Measurements from ENCODE around the gene TXNRD2.

The TXNRD2 gene

GRCh38 chr22:19915287-19915954, 26.2 kb downstream of the TXNRD2 start:
- H3K27me3 ChIP-seq (replicated peaks; ENCODE audit: control insufficient read depth, insufficient read depth, low read length), result no peaks in the 10 kb centered on the region
- TF ChIP-seq, protein P1, sequence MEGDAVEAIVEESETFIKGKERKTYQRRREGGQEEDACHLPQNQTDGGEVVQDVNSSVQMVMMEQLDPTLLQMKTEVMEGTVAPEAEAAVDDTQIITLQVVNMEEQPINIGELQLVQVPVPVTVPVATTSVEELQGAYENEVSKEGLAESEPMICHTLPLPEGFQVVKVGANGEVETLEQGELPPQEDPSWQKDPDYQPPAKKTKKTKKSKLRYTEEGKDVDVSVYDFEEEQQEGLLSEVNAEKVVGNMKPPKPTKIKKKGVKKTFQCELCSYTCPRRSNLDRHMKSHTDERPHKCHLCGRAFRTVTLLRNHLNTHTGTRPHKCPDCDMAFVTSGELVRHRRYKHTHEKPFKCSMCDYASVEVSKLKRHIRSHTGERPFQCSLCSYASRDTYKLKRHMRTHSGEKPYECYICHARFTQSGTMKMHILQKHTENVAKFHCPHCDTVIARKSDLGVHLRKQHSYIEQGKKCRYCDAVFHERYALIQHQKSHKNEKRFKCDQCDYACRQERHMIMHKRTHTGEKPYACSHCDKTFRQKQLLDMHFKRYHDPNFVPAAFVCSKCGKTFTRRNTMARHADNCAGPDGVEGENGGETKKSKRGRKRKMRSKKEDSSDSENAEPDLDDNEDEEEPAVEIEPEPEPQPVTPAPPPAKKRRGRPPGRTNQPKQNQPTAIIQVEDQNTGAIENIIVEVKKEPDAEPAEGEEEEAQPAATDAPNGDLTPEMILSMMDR (IDR thresholded peaks at IDR 0.05; ENCODE audit: insufficient read depth, low read length, poor library complexity, severe bottlenecking), result no peak
- H3K36me3 ChIP-seq (ENCODE audit: control insufficient read depth, insufficient read depth, low read length), result peaks cover 9% of the 10 kb centered on the region
- no peak overlapping the region for H3K4me3 ChIP-seq (replicated peaks; ENCODE audit: low read depth, low read length)
- DNase-seq (ENCODE audit: extremely low read depth, insufficient read length), result no peak

DNA sequence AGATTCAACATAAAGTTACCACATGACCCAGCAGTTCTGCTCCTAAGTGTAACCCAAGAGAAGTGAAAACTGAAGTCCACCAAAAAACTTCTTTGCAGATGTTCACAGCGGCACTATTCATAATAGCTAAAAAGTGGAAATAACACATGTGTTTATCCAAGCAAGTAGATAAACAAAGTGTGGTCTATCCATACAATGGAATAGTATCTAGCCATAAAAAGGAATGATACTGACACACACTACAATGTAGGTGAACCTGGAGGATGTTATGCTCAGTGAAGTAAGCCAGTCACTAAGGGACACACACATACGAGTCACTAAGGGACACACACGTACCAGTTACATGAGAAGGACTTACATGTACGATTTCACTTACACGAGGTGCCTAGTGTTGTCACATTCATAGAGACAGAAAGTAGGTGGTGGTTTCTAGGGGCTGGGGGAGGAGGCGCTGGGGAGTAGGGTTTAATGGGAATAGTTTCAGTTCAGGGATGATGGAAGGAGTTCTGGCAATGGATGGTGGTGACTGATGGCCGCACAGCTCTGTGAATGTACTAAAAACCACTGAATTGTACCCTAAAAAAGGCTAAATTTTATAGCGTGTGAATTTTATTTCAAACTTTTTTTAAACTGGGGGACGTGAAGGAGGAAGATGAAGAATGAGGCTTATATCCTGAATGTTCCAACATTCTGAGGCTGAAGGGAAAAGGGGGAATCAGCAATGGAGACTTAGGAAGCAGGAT, 27.2 kb downstream of the TXNRD2 start:
- DNase-seq (ENCODE audit: extremely low read depth, insufficient read length), result no peak

DNA sequence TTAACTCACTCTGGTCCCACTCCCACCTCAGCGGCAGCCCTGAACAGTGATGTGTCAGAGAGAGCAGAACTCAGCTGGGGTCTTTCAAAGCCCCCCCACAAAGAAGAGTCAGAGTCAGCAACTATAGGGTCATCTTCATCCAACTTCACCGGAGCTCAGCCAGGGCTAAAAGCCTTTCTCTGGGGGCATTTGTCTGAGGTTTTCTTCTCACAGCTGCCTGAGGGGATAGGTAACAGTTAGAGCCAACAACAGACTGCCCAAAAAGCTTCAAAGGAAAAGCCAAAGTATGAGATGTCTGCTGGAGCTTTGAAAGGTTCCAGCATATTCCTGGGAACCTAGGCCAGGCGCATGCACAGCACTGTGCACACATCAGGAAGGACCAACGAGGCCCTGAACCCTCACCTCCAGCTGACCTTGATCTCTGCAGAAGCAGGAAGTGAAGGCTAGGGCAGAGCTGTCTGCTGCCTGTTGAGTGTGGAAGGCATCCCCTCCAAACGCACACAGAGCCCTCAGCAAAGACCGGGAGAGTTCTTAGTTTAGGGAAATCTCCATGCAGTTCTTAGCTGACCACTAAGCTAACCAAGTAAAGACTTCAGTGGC, 28.2 kb downstream of the TXNRD2 start:
- no peaks in the 10 kb centered on the region for H3K27me3 ChIP-seq (replicated peaks; ENCODE audit: control insufficient read depth, insufficient read depth, low read length)
- TF ChIP-seq, protein P1 (IDR thresholded peaks at IDR 0.05; ENCODE audit: insufficient read depth, low read length, poor library complexity, severe bottlenecking), result no peak
- H3K4me3 ChIP-seq (replicated peaks; ENCODE audit: low read depth, low read length), result no peak overlapping the region
- peaks cover 9% of the 10 kb centered on the region for H3K36me3 ChIP-seq (ENCODE audit: control insufficient read depth, insufficient read depth, low read length)
- no peak for DNase-seq (ENCODE audit: extremely low read depth, insufficient read length)

More for the DNA sequence above, 27.2 kb downstream of the TXNRD2 start:
- H3K36me3 ChIP-seq (ENCODE audit: control insufficient read depth, insufficient read depth, low read length), result peaks cover 9% of the 10 kb centered on the region
- no peak overlapping the region for H3K4me3 ChIP-seq (replicated peaks; ENCODE audit: low read depth, low read length)
- TF ChIP-seq, protein P1 (IDR thresholded peaks at IDR 0.05; ENCODE audit: insufficient read depth, low read length, poor library complexity, severe bottlenecking), result no peak
- H3K27me3 ChIP-seq (replicated peaks; ENCODE audit: control insufficient read depth, insufficient read depth, low read length), result no peaks in the 10 kb centered on the region

GRCh38 chr22:19912271-19912999, 29.2 kb downstream of the TXNRD2 start:
- H3K36me3 ChIP-seq (ENCODE audit: control insufficient read depth, insufficient read depth, low read length), result peaks cover 9% of the 10 kb centered on the region
- no peak for DNase-seq (ENCODE audit: extremely low read depth, insufficient read length)

More at GRCh38 chr22:19912271-19912999, 29.2 kb downstream of the TXNRD2 start:
- TF ChIP-seq, protein P1 (IDR thresholded peaks at IDR 0.05; ENCODE audit: insufficient read depth, low read length, poor library complexity, severe bottlenecking), result no peak
- no peak overlapping the region for H3K4me3 ChIP-seq (replicated peaks; ENCODE audit: low read depth, low read length)
- no peaks in the 10 kb centered on the region for H3K27me3 ChIP-seq (replicated peaks; ENCODE audit: control insufficient read depth, insufficient read depth, low read length)

Data from GM06990 (cell line).